Measurements from ENCODE around the gene PCDH1. TPM values are rescaled to one million over a fixed set of nuclear protein-coding genes. Genes with fewer than 3 reads are reported as not detected.

The PCDH1 gene
- polyA plus RNA-seq, 12 donors, result 12.4 to 23.6 (median 15.2) TPM; not detected in 1

- DNase-seq, result no peak
Observed at GRCh38 chr5:141811287-141812155, 66.7 kb downstream of the PCDH1 start.

GRCh38 chr5:141810702-141811101 is 67.5 kb downstream of the PCDH1 start:
- DNase-seq, result no peak

- DNase-seq, result no peak
Observed at GRCh38 chr5:141809380-141810096, 68.7 kb downstream of the PCDH1 start.

- DNase-seq, result no peak
Observed at GRCh38 chr5:141808857-141809256, 69.4 kb downstream of the PCDH1 start.

GRCh38 chr5:141807732-141808131 is 70.5 kb downstream of the PCDH1 start:
- DNase-seq, result no peak

GRCh38 chr5:141807329-141807728 is 70.9 kb downstream of the PCDH1 start:
- DNase-seq, result no peak

GRCh38 chr5:141806626-141807025 is 71.6 kb downstream of the PCDH1 start:
- DNase-seq, result no peak

- DNase-seq, result no peak
Observed at GRCh38 chr5:141805874-141806595, 72.2 kb downstream of the PCDH1 start.

- no peak for DNase-seq
Observed at GRCh38 chr5:141804475-141804874, 73.7 kb downstream of the PCDH1 start.

Other genes with a start within 250 kb of the PCDH1 start
- gene HDAC3, start 241.6 kb downstream of the PCDH1 start, polyA plus RNA-seq (ENCODE audit: insufficient read length in 12 of 12), result 10 to 100 TPM in 11 of 12 donors, not detected in 1; 36.9 to 87.4 (median 51.4) TPM
- gene RELL2, start 241.4 kb downstream of the PCDH1 start, polyA plus RNA-seq (ENCODE audit: insufficient read length in 12 of 12), result under 1 TPM in 10 of 12 donors, not detected in 2; 0.10 to 0.84 (median 0.29) TPM
- 10 to 100 TPM in 3 of 12 donors, 1 to 10 TPM in 8, not detected in 1; 4.3 to 32.7 (median 7.8) TPM for gene FCHSD1, start 227.0 kb downstream of the PCDH1 start, polyA plus RNA-seq (ENCODE audit: insufficient read length in 12 of 12)
- 10 to 100 TPM in 11 of 12 donors, not detected in 1; 10.8 to 22.0 (median 13.4) TPM for gene ARAP3, start 196.2 kb downstream of the PCDH1 start, polyA plus RNA-seq (ENCODE audit: insufficient read length in 12 of 12)
- 100 to 1,000 TPM in 1 of 12 donors, 10 to 100 TPM in 10, not detected in 1; 64.1 to 110 (median 79.5) TPM for gene DELE1, start 45.5 kb upstream of the PCDH1 start, polyA plus RNA-seq (ENCODE audit: insufficient read length in 12 of 12)
- 10 to 100 TPM in 11 of 12 donors, not detected in 1; 14.5 to 25.7 (median 16.9) TPM for gene PCDH12, start 79.8 kb upstream of the PCDH1 start, polyA plus RNA-seq (ENCODE audit: insufficient read length in 12 of 12)
- 10 to 100 TPM in 11 of 12 donors, not detected in 1; 35.1 to 51.2 (median 46.2) TPM for gene RNF14, start 90.7 kb upstream of the PCDH1 start, polyA plus RNA-seq (ENCODE audit: insufficient read length in 12 of 12)
- 10 to 100 TPM in 11 of 12 donors, not detected in 1; 17.1 to 35.0 (median 24.3) TPM for gene GNPDA1, start 134.6 kb upstream of the PCDH1 start, polyA plus RNA-seq (ENCODE audit: insufficient read length in 12 of 12)
- 10 to 100 TPM in 11 of 12 donors, not detected in 1; 58.5 to 92.8 (median 69.9) TPM for gene NDFIP1, start 230.4 kb upstream of the PCDH1 start, polyA plus RNA-seq (ENCODE audit: insufficient read length in 12 of 12)

Measured in muscle of arm (tissue), 12 donors.